Ramos (cell line): ENCODE measurements around the gene NRXN2.
"Not testable (repeated sequence)": the region's sequence is repeated elsewhere in the genome, so short reads cannot be mapped to it uniquely, and the experiment has no call there.

Source experiments
- in situ Hi-C: fragments of 300-500 bp; cut with MboI; formaldehyde crosslinking; loops from one replicate; pipeline ENCODE4 v1.14.3; 2022; ENCODE audit warnings: low sequenced_read_pairs; ENCODE audit not compliant: unreplicated experiment

NRXN2 gene

DNA sequence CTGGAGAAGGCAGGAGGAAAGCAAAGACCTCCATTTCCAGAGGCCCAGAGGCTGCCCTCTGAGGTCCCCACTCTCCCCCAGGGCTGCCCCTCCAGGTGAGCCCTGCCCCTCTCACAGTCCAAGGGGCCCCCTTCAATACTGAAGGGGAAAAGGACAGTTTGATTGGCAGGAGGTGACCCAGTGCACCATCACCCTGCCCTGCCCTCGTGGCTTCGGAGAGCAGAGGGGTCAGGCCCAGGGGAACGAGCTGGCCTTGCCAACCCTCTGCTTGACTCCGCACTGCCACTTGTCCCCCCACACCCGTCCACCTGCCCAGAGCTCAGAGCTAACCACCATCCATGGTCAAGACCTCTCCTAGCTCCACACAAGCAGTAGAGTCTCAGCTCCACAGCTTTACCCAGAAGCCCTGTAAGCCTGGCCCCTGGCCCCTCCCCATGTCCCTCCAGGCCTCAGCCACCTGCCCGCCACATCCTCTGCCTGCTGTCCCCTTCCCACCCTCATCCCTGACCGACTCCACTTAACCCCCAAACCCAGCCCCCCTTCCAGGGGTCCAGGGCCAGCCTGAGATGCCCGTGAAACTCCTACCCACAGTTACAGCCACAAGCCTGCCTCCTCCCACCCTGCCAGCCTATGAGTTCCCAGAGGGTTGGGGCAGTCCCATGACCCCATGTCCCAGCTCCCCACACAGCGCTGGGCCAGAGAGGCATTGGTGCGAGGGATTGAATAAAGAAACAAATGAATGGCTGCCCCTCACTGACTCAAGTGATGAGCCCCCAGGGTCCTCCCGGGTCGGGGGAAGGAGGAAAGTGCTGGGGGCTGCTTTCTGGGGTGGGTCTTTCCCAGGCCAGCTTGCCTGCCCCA lies 121.2 kb downstream of the NRXN2 start:
- in situ Hi-C loops: no loop called here

DNA sequence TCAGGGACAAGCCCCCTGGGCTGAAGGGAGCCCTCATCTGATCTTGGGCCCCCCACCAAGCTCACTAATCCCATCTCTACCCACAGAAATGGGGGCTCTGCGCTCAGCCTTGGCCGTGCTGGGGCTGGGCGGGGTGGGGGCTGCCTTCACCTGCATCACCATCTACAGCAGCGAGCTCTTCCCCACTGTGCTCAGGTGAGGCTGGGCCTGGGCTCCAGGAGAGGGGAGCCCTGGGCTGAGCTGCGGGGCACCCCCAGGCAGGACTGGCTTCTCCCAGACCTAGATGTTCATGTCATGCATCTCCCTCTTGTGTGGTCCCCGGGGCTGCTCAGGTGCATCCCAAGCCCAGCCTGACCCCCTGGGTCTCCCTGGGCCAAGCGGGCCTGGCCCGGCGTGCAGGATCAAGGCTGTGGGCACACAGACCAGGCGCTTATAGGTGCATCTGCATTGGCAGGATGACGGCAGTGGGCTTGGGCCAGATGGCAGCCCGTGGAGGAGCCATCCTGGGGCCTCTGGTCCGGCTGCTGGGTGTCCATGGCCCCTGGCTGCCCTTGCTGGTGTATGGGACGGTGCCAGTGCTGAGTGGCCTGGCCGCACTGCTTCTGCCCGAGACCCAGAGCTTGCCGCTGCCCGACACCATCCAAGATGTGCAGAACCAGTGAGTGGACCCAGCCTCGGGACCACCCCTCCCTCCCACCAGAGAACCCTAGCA lies 122.6 kb downstream of the NRXN2 start:
- in situ Hi-C loops: no loop called here

DNA sequence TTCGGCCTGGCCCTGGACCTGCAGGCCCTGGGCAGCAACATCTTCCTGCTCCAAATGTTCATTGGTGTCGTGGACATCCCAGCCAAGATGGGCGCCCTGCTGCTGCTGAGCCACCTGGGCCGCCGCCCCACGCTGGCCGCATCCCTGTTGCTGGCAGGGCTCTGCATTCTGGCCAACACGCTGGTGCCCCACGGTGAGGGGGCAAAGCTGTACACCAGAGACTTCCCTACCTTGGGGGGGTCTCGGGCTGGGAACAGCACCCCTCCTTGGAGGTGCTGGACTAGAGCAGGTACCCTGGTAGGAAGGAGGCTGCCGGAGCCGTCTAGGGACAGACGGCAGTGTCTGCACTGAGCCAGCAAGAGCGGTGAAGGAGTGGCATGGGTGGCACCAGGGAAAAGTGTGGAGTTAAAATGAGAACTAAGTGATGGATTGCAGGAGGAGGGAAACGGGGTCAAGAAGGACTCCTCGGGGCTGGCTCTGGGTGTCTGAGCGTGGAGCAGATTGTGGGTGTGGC lies 123.2 kb downstream of the NRXN2 start:
- in situ Hi-C loops: no loop called here

DNA sequence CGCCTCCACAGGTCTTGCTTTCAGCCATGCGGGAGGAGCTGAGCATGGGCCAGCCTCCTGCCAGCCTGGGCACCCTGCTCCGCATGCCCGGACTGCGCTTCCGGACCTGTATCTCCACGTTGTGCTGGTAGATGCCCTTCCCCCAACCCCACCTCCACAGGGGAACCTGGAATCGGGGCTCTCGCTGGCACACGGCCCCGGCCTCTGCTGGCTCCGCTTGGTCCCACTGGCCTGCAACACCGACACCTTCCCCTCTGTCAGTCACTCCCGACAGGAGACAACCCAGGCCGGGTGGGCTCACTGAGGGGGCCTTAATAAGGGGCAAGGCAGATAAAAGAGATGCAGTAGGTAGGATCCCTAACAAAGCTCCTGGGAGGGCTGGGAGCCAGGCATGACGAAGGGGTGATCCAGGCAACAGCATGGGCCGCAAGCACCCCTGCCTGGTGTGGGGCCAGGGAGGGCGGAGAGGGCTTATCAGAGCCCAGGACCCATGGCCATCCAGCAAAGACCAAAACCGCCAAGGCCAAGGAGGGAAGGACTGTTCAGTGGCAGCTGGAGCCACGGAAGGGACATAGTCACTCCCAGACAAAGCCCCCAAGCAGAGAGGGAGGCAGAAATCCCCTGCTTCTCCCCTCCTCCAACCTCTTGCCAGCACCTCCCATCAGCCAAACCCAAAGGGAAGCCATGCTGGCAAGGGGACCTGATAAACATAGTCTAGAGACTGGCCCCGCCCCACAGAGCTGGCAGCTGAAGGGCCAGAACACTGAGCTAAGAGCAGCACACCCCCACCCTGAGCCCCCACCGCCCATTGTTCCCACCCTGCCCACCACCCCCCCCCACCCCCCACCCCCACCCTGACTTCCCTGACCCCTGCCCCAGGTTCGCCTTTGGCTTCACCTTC lies 124.0 kb downstream of the NRXN2 start:
- in situ Hi-C loops: no loop called here

DNA sequence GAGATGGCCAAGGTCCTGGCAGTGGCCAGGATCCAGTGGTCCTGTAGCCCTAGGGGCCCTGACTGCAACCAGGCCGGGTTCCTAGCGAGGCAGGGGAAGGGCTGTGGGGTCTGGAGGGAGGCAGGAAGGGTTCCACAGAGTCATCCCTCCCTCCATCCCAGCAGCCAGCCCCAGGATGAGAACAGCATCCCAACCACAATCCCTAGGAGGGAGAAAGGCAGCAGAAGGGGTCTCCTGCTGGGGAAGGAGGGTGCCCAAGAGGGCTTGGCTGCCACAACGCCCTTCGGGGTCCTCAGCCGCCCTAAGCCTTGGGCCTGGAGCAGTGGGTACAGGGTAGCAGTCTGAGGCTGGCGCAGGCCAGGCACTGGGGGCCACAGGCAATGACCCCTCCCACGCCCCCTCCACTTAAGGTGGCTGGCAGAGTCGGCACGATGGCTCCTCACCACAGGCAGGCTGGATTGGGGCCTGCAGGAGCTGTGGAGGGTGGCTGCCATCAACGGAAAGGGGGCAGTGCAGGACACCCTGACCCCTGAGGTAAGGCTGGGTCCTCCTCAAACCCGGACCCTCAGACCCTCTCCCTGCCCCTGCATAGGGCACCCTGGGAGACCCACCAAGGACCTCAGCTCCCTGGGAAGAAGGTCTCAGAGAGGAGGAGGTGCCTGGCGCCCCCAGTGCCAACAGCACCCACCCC lies 124.7 kb downstream of the NRXN2 start:
- in situ Hi-C loops: no loop called here

DNA sequence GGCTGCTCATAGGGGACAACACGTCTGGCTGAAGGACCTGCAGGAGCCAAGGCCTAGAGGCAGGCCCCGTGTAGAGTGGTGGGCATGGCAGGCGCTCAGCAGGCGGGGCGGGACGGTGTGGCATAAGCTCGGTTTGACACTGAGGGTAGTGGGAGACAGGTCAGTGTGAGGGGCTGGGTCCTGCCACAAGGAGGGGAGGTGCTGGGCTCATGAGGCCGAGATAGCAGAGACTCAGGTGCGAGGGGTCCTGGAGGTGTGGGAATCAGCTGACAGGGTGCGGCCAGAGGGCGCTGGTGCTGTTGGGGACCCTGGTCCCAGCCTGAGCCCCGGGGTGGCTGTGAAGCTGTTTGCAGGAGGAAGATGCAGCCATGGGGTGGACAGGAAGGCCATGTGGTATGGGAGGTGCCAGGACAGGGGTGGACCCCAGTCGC lies 125.3 kb downstream of the NRXN2 start:
- in situ Hi-C loops: no loop called here

DNA sequence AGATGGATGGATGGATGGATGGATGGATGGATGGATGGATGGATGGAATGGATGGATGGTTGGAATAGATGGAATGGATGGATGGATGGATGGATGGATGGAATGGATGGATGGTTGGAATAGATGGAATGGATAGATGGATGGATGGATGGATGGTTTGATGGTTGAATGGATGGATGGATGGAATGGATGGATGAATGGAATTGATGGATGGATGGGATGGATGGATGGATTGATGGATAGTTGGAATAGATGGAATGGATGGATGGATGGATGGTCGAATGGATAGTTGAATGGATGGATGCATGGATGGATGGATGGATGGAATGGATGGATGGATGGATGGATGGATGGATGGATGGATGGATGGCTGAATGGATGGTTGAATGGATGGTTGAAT lies 127.1 kb downstream of the NRXN2 start:
- in situ Hi-C loops: not testable (repeated sequence)

DNA sequence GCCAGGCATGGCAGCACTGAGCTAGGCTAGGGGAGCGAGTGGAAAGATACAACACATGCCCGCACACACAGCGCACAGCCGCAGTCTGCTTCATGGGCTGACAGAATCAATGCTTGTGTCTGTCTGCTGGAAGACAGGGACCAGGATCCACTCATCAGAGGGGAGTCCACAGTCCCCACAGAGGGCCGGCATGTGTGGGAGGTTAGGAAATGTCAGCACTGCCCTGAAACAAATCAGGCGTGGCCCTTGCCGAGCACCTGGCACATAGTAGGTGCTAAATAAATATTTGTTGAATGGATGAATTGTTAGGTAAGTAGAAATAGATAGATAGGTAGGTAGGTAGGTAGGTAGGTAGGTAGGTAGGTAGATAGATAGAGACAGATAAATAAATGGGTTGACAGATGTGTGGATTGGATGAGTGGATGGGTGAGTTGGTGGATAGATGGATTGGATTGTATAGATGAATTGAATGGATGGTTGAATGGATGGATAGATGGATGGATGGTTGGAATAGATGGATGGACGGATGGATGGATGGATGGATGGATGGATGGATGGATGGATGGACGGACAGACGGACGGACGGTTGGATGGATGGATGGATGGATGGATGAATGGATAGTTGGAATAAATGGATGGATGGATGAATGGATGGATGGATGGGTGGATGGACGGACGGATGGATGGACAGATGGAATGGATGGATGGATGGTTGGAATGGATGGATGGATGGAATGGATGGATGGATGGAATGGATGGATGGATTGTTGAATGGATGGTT lies 128.6 kb downstream of the NRXN2 start:
- in situ Hi-C loops: no loop called here

DNA sequence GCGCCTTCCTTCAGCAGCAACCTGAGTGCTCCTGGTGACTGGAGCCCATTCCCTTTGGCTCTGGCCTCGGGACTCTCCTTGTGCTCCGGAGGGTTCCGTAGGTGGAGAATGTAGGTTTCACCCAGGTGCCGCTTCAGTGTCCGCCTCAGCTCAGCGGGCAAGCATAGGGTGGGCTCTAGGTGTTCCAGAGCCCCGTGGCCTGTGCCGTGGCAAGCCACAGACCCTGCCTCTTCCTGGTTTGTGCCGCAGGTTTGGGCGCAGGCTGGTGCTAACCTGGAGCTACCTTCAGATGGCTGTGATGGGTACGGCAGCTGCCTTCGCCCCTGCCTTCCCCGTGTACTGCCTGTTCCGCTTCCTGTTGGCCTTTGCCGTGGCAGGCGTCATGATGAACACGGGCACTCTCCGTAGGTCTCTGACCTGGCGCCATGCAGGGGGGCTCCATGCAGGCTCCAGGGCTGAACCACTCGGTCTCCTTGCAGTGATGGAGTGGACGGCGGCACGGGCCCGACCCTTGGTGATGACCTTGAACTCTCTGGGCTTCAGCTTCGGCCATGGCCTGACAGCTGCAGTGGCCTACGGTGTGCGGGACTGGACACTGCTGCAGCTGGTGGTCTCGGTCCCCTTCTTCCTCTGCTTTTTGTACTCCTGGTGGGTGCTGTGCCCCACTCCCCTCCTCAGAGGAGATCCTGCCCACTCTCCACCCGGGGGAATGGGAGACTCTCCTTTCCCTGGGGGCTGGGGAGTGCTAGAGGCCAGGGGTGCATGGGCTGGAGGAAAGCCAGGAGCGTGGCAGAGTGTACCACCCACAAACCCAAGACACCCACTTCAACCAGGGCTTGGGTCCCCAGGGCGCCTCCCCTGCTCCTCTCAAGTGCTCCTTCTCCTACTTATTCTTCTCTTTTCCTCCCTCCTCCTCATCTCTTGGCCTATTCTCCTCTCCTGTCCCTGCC lies 129.6 kb downstream of the NRXN2 start:
- in situ Hi-C loops: no loop called here

DNA sequence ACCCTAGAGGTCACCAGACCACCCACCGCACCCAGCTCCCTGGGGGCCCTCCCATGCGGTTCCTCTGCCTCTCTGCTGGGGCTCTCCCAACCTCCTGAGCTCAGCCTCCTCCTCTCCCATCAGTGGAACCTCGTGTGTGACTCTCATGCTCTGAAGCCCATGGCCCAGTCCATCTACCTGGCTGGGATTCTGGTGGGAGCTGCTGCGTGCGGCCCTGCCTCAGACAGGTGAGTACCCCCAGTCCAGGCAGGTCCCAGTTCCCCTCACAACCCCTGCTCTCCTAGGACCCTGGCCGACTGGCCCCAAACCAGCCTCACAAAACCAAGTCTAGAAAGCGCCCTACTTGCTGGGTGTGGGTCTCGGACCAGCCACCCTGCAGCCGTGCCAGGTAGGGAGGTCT lies 130.3 kb downstream of the NRXN2 start:
- in situ Hi-C loops: no loop called here

DNA sequence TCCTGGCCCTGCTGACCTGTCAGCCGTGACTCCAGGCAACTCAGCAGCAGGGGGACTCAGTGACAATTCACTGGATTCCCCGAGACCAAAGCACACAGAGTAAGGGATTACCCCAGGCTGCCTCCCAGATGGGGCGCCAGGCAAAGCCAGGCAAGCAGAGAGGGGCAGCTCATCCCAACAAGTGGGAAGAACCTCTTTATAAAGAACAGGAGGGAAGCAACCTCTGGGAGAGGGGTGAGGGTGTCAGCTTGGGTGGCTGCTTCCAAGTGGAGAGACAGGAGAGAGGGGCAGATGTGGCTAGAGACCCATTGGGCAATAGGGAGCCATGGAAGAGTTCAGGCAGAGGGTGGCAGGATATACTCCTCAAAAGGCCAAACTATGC lies 130.8 kb downstream of the NRXN2 start:
- in situ Hi-C loops: no loop called here

DNA sequence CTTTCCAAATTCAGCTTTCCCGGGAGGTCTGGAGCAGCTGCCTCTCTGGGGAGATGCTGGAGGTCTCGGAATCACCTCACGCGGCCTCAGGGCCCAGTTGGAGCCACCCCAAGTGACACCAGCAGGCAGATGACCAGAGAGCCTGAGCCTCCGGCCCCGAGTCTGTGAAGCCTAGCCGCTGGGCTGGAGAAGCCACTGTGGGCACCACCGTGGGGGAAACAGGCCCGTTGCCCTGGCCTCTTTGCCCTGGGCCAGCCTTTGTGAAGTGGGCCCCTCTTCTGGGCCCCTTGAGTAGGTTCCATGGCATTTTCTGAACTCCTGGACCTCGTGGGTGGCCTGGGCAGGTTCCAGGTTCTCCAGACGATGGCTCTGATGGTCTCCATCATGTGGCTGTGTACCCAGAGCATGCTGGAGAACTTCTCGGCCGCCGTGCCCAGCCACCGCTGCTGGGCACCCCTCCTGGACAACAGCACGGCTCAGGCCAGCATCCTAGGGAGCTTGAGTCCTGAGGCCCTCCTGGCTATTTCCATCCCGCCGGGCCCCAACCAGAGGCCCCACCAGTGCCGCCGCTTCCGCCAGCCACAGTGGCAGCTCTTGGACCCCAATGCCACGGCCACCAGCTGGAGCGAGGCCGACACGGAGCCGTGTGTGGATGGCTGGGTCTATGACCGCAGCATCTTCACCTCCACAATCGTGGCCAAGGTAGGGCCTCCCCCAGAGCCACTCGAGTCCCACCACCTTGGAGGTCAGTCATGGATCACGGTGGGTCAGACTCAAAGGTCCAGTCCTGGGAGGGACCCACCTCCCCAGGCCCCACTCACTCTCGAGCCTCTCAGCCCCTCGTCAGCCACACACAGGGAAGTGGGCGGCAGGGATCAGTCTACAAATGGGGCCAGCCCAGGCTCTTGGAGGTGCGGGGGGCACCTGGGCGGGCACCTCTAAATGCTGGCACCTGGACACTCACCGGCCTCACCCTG lies 131.5 kb downstream of the NRXN2 start:
- in situ Hi-C loops: no loop called here

DNA sequence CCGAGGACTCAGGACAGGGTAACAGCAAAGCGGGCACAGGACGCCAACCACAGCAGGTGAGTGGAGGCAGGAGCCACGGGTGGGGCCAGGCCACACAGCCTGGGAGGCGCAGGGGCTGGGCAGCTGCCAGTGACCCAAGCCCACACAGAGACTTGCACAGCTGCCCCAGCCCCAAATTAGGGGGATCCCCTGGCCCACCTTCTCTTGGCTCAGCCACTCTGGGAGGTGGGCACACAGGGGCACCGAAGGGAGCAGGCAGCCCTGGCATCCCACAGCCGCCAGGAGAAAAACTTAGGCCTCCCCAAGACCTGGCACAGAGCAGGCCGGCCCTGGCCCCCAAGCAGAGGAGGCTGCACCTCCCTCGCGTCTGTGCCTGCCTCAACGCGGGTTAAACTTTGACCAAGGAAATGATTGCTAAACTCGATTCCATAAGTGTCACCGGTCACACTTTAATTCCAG lies 132.2 kb downstream of the NRXN2 start, which contains the start of gene SLC22A12:
Gene SLC22A12, plus strand, starts transcription at position 458 of the 459 bp plus-strand sequence. CDS start 337 bp downstream, outside the sequence.
- in situ Hi-C loops: no loop called here

DNA sequence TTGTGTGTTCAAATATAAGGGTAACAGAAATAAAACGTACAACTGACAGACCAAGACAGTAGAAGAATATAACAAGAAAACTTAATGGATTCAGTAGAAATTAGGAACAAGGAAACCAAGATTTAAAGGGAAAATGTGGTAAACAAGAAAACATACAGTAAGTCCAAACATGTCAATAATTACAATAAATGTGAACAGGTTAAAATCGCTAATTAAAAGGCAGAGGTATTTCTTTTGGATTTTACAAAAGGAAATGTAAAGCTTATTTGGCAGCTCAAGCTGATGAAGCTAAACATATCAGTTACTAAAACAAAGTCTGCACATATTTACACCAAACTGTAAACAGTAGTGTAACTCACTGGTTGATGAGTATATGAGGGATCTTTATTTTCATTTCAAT lies 134.3 kb downstream of the NRXN2 start:
- in situ Hi-C loops: no loop called here

DNA sequence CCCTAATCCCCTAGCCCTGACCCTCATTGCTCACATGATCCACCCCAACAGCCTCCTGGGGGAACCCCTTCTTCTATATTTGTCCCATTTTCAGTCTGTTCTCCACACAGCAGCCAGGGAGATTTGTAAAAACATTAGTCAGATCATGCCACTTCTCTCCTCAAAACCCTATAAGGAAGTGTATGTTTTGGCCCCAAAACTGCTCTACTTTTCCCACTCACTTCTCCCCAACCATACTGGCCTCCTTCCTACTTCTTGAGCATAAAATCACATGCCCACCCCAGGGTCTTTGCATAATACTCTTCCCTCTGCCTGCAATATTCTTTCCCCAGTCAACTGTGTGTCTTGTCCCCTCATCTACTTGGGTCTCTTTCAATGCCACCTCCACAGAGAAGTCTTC lies 136.6 kb downstream of the NRXN2 start:
- in situ Hi-C loops: no loop called here

DNA sequence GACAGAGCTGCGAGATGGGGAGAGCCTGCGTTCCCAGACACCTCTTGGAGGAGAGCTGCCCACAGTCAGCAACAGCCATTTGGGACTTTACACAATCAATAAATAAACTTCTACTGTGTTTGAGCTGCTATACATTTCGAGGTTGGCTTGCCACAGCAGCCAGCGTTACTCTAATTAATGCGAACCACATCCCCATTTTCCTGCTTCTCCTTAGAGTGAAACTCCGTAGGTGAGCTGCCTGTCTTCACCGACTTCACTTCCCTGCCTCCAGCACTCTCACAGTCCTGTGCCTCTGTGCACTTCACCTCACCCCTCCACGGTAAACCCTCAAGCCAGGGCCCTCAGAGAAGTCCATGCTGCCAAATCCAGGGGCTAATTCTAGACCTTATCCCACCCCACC lies 137.8 kb downstream of the NRXN2 start:
- in situ Hi-C loops: no loop called here
